ENCODE results near the gene ITFG1. TPM values are rescaled to one million over a fixed set of nuclear protein-coding genes. Genes with fewer than 3 reads are reported as not detected.

Gene ITFG1
- total RNA-seq, 4 donors from 2014 or later, result 36.3 to 67.6 (median 56.1) TPM

DNA sequence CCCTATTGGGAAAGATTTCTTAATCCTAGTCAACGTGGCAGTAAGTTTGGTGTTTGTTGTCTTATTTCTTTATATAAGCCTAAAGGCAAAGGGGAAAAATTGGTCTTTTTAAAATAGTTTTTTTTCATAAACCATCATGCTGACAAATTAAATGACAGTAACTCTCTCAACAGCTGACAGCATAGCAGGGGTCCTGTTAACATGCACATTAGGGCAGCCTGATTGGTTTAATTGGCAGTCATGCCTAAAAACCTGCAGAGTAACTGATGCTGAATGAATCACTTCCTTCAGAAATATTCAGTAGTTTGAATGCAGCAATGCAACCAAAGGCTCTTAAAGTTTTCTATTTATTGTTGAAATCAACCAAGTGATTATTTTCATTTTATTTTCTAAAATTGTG, 85.4 kb downstream of the ITFG1 start:
- H3K27ac ChIP-seq, result no peak overlapping the region
- DNase-seq, result no peak
- no peaks in the 10 kb centered on the region for H3K27me3 ChIP-seq
- TF ChIP-seq, protein P1, sequence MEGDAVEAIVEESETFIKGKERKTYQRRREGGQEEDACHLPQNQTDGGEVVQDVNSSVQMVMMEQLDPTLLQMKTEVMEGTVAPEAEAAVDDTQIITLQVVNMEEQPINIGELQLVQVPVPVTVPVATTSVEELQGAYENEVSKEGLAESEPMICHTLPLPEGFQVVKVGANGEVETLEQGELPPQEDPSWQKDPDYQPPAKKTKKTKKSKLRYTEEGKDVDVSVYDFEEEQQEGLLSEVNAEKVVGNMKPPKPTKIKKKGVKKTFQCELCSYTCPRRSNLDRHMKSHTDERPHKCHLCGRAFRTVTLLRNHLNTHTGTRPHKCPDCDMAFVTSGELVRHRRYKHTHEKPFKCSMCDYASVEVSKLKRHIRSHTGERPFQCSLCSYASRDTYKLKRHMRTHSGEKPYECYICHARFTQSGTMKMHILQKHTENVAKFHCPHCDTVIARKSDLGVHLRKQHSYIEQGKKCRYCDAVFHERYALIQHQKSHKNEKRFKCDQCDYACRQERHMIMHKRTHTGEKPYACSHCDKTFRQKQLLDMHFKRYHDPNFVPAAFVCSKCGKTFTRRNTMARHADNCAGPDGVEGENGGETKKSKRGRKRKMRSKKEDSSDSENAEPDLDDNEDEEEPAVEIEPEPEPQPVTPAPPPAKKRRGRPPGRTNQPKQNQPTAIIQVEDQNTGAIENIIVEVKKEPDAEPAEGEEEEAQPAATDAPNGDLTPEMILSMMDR (IDR thresholded peaks at IDR 0.05), result no peak
- H3K4me1 ChIP-seq, result no peaks in the 10 kb centered on the region
- H3K4me3 ChIP-seq, result no peak overlapping the region
- H3K9me3 ChIP-seq, result no peaks in the 10 kb centered on the region
- H3K36me3 ChIP-seq, result peaks cover 0 to 28% (median 0%) of the 10 kb centered on the region in 3 donors

DNA sequence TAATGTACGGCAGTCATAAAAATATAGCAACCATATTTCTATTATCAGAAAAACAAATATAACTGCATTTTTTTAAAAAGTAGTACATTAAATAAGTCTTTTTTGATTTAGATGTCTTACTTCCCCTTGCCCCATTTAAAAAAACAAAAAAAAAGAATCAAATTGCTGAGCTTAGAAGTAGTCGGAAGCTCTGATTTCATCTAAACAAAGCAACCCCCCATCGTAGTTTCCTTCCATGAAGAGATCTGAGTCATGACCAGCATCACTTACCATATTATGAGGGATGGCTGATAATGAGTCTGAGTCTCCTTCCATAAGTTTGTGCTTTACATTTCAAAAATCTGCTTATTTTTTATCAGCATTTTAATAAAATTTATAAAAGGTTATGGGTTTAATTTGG, 86.2 kb downstream of the ITFG1 start:
- TF ChIP-seq POLR2A (IDR thresholded peaks at IDR 0.05), result no peak
- TF ChIP-seq, protein P1 (IDR thresholded peaks at IDR 0.05), result no peak
- no peaks in the 10 kb centered on the region for H3K4me1 ChIP-seq

DNA sequence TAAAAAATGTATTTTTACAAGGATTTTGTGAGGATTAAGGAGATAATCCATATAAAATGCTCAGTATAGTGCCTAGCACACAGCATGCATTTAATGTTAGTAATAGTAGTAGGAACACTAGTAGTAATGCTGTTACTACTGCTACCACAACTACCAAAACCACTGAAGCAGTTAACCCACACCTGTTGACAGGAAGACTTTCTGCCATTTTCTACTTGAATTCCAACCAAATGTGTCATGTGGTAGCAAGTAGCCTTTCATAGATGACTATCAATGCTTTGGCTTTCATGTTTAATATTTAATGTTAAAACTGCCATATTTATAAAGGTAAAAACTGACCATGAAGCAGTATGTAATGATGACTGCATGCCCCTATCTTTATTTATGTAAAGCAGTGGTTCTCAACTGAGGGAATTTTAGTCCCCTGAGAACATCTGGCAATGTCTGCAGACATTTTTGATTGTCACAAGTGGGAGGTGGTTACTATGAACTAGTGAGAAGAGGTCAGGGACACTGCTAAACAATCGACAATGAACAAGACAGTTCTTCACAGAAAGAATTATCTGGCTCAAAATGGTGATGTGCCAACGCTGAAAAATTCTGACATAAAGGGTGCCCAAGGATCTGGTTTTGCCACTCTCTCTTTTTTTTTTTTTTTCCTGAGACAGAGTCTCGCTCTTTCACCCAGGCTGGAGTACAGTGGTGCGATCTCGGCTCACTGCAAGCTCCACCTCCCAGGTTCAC, 89.4 kb downstream of the ITFG1 start:
- TF ChIP-seq, protein P1 (IDR thresholded peaks at IDR 0.05), result no peak
- TF ChIP-seq POLR2A (IDR thresholded peaks at IDR 0.05), result no peak
- DNase-seq, result no peak
- no peaks in the 10 kb centered on the region for H3K27me3 ChIP-seq
- H3K9me3 ChIP-seq, result no peaks in the 10 kb centered on the region
- H3K4me3 ChIP-seq, result no peak overlapping the region
- H3K27ac ChIP-seq, result no peak overlapping the region
- H3K36me3 ChIP-seq, result peaks cover 0 to 33% (median 0%) of the 10 kb centered on the region in 3 donors
- H3K4me1 ChIP-seq, result no peaks in the 10 kb centered on the region

More for the DNA sequence above, 86.2 kb downstream of the ITFG1 start:
- Histone ChIP-seq H3K9me3 (no peaks in the 10 kb centered on the region), H3K27ac (no peak overlapping the region), H3K4me3 (no peak overlapping the region), H3K36me3 (peaks cover 0 to 33% (median 0%) of the 10 kb centered on the region in 3 donors), H3K27me3 (no peaks in the 10 kb centered on the region)
- DNase-seq, result no peak

DNA sequence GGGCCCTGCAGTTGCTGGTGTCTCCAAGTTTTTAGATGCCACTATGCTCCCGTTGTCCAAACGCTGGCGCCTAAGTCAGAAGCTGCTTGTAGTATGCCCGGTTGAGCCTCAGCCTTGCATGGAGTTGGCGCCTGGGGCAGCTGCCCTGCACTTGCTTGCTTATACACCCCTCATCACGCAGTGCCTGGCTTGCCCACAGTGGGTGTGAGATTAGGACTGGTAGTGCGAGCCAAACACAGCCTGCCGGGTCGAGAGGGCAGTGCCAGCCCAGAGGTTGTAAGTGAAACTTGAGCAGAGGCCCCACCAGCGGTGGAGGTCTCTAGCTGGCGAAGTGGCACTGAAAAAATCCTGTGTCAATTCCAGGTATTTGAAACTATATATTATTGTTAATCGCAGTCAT, 90.3 kb downstream of the ITFG1 start:
- Histone ChIP-seq H3K27me3 (no peaks in the 10 kb centered on the region), H3K4me3 (no peak overlapping the region), H3K27ac (no peak overlapping the region), H3K36me3 (peaks cover 0 to 25% (median 0%) of the 10 kb centered on the region in 3 donors), H3K9me3 (no peaks in the 10 kb centered on the region), H3K4me1 (no peaks in the 10 kb centered on the region)
- TF ChIP-seq POLR2A (IDR thresholded peaks at IDR 0.05), result no peak
- TF ChIP-seq, protein P1 (IDR thresholded peaks at IDR 0.05), result no peak
- no peak for DNase-seq

DNA sequence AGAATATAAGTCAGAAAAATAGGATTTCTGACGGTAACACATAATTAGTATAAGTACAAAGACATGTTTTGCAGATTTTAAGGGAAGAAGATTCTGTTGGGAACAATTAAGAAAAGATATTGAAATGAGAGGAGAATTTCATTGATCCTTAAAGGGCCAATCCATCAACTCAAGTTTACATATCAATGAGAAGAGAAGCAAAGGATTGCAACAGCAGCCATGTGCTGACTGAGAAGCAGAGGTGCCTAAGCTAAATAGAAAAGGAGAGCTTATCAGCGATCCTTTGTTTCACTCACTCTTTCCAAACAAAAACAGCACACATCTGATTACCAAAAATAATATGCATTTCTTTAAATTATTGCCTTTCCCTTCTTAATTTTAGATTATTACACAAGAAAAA, 94.6 kb downstream of the ITFG1 start:
- no peaks in the 10 kb centered on the region for H3K27me3 ChIP-seq
- no peak overlapping the region for H3K27ac ChIP-seq
- TF ChIP-seq, protein P1 (IDR thresholded peaks at IDR 0.05), result no peak
- TF ChIP-seq POLR2A (IDR thresholded peaks at IDR 0.05), result no peak
- H3K9me3 ChIP-seq, result no peaks in the 10 kb centered on the region
- H3K4me3 ChIP-seq, result no peak overlapping the region
- no peaks in the 10 kb centered on the region for H3K4me1 ChIP-seq
- DNase-seq, result no peak
- H3K36me3 ChIP-seq, result peaks cover 0 to 12% (median 0%) of the 10 kb centered on the region in 3 donors
